Measurements from ENCODE around the gene AAK1. TPM values are rescaled to one million over a fixed set of nuclear protein-coding genes. Genes with fewer than 3 reads are reported as not detected.
"Not testable (repeated sequence)": the region's sequence is repeated elsewhere in the genome, so short reads cannot be mapped to it uniquely, and the experiment has no call there.

The AAK1 gene
- total RNA-seq, 1 donor from 2014 or later = 66.4 TPM

DNA sequence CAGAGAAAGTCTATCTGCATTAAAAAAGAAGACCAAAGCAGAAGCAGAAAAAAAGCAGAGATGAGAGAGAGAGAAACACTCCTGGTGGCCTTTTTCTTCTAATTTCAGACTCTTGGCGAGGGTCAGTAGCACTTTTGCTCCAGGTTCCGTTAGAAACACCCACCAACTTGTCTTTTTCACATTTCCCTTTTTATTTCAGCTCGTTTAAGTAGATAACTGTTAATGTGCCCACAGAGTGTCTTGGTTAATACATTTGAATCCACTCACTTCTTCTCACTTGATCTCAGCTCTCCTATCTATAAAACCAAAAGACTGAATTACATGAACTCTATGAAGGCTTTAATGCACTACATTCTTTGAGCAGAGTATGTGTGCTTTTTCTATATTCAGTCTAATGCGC, 63.1 kb downstream of the AAK1 start:
- H3K9me3 Mint-ChIP-seq = no peaks in the 10 kb centered on the region
- no peaks in the 10 kb centered on the region for H3K36me3 Mint-ChIP-seq
- H3K27me3 Mint-ChIP-seq (ENCODE audit: low read depth) = no peaks in the 10 kb centered on the region
- TF ChIP-seq CTCF (IDR thresholded peaks at IDR 0.05; ENCODE audit: unreplicated experiment) = no peak
- H3K4me3 Mint-ChIP-seq = no peak overlapping the region
- H3K27ac Mint-ChIP-seq = no peak overlapping the region
- H3K4me1 Mint-ChIP-seq = peaks cover 39% of the 10 kb centered on the region
- DNase-seq (ENCODE audit: low spot score in 2 of 2, unreplicated experiment in 2 of 2) = no peak

GRCh38 chr2:69579536-69579935, 64.0 kb downstream of the AAK1 start:
- H3K27me3 Mint-ChIP-seq (ENCODE audit: low read depth) = no peaks in the 10 kb centered on the region
- no peak for TF ChIP-seq CTCF (IDR thresholded peaks at IDR 0.05; ENCODE audit: unreplicated experiment)
- no peak for DNase-seq (ENCODE audit: low spot score in 2 of 2, unreplicated experiment in 2 of 2)
- no peak overlapping the region for H3K4me3 Mint-ChIP-seq
- no peaks in the 10 kb centered on the region for H3K36me3 Mint-ChIP-seq
- no peaks in the 10 kb centered on the region for H3K9me3 Mint-ChIP-seq
- H3K4me1 Mint-ChIP-seq = peaks cover 39% of the 10 kb centered on the region
- H3K27ac Mint-ChIP-seq = no peak overlapping the region

GRCh38 chr2:69578198-69578540, 65.4 kb downstream of the AAK1 start:
- DNase-seq (ENCODE audit: low spot score in 2 of 2, unreplicated experiment in 2 of 2) = no peak
- Mint-ChIP-seq H3K36me3 (no peaks in the 10 kb centered on the region), H3K9me3 (no peaks in the 10 kb centered on the region), H3K4me1 (peaks cover 37% of the 10 kb centered on the region), H3K27me3 (ENCODE audit: low read depth) (no peaks in the 10 kb centered on the region), H3K4me3 (no peak overlapping the region), H3K27ac (peak overlapping the region; percentile 33)
- TF ChIP-seq CTCF (IDR thresholded peaks at IDR 0.05; ENCODE audit: unreplicated experiment) = no peak

DNA sequence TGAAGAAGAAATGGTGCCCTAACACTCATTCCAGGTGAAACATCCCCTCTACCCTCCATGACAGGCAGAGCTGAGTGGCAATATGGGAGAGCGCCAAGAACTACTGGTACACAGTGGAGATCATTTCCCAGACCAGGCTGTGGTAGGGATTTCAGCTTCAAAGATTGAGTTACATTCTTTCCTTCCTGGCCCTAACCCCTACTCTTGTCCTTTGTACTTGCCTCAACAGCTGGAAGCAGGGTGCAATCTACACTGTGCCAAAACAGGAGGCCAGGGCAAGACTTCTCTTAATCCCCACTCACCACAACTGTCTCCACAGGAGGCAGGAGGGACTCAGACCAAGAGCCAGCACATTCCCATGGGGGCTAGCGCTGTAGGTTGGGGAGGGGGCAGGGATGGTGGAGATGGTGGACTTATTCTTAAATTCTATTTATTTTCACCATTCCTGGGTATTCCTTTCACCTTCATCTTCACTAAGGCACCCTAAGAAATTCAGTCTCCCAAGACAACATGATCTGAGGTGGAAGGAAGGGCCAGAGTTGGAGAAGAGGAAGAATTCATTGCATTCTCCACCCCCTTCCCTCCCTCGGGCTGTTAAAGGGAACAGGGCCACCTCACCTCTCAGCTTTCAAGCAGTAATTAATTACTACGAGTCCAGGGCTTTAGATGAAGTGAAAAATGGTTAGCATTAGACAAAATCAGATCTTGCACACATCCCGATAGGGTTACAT, 65.9 kb downstream of the AAK1 start:
- Mint-ChIP-seq H3K27me3 (ENCODE audit: low read depth) (no peaks in the 10 kb centered on the region), H3K9me3 (no peaks in the 10 kb centered on the region), H3K27ac (no peak overlapping the region), H3K4me1 (peaks cover 31% of the 10 kb centered on the region), H3K36me3 (peaks cover 2% of the 10 kb centered on the region), H3K4me3 (no peak overlapping the region)
- TF ChIP-seq CTCF (IDR thresholded peaks at IDR 0.05; ENCODE audit: unreplicated experiment) = no peak
- DNase-seq (ENCODE audit: low spot score in 2 of 2, unreplicated experiment in 2 of 2) = no peak

DNA sequence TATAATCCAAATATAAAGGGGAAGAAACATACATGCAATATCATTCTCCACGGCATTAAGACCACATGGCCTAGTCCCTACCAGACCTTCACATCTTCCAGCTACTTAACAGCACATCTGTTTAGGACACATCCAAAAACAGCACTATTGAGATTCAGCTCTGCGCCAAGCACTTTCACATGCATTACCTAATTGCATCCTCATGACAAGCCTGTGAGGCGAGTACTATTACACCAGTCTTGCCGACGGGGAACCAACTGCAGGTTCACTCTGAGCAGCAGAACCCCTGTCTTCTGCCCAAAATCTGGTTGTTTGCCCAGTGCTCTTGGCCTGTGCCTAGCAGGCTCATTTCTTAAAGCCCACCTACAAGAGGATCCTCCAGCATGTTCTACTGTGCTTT, 66.7 kb downstream of the AAK1 start:
- H3K36me3 Mint-ChIP-seq = peaks cover 2% of the 10 kb centered on the region
- H3K4me3 Mint-ChIP-seq = no peak overlapping the region
- peaks cover 25% of the 10 kb centered on the region for H3K4me1 Mint-ChIP-seq
- H3K9me3 Mint-ChIP-seq = no peaks in the 10 kb centered on the region
- no peaks in the 10 kb centered on the region for H3K27me3 Mint-ChIP-seq (ENCODE audit: low read depth)
- H3K27ac Mint-ChIP-seq = no peak overlapping the region
- no peak for TF ChIP-seq CTCF (IDR thresholded peaks at IDR 0.05; ENCODE audit: unreplicated experiment)
- no peak for DNase-seq (ENCODE audit: low spot score in 2 of 2, unreplicated experiment in 2 of 2)

- Mint-ChIP-seq H3K27ac (peak overlapping the region; percentile 23), H3K27me3 (ENCODE audit: low read depth) (no peaks in the 10 kb centered on the region)
- TF ChIP-seq CTCF (IDR thresholded peaks at IDR 0.05; ENCODE audit: unreplicated experiment) = no peak
Measured at GRCh38 chr2:69575926-69576325, 67.6 kb downstream of the AAK1 start.

DNA sequence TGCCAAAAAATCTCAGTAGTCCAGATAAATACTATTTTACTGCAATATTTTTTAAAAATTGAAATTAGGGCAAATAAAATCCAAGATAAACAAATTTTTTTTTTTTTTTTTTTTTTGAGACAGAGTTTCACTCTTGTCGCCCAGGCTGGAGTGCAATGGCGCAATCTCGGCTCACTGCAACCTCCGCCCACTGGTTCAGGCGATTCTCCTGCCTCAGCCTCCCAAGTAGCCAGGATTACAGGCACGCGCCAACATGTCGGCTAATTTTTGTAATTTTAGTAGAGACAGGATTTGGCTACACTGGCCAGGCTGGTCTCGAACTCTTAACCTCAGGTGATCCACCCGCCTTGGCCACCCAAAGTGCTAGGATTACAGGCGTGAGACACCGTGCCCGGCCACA, 68.2 kb downstream of the AAK1 start:
- H3K27me3 Mint-ChIP-seq (ENCODE audit: low read depth); H3K27ac Mint-ChIP-seq: not testable (repeated sequence)
- H3K4me1 Mint-ChIP-seq = peaks cover 20% of the 10 kb centered on the region

More at GRCh38 chr2:69575926-69576325, 67.6 kb downstream of the AAK1 start:
- no peak overlapping the region for H3K4me3 Mint-ChIP-seq
- DNase-seq (ENCODE audit: low spot score in 2 of 2, unreplicated experiment in 2 of 2) = no peak
- peaks cover 2% of the 10 kb centered on the region for H3K36me3 Mint-ChIP-seq
- no peaks in the 10 kb centered on the region for H3K9me3 Mint-ChIP-seq
- peaks cover 20% of the 10 kb centered on the region for H3K4me1 Mint-ChIP-seq

More for the DNA sequence above, 68.2 kb downstream of the AAK1 start:
- DNase-seq (ENCODE audit: low spot score in 2 of 2, unreplicated experiment in 2 of 2); H3K36me3 Mint-ChIP-seq; H3K9me3 Mint-ChIP-seq; H3K4me3 Mint-ChIP-seq: not testable (repeated sequence)
